IMR-90 (cell line): ENCODE measurements around the gene OR6K3.
"Not testable (repeated sequence)": the region's sequence is repeated elsewhere in the genome, so short reads cannot be mapped to it uniquely, and the experiment has no call there.

Experiments used
- CEBPB ChIP-seq: IDR thresholded peaks from 2 replicates; pipeline ENCODE4 v1.6.1; 2012; ENCODE audit warnings: low read depth, low read length, improper control_type of control experiment
- CTCF ChIP-seq: conservative IDR thresholded peaks from 2 replicates; pipeline ENCODE4 v1.5.1; 2012; ENCODE audit warnings: mild to moderate bottlenecking, low read depth, low read length, improper control_type of control experiment
- FOS ChIP-seq: fragments of 150-350 bp; IDR thresholded peaks from 2 replicates; pipeline ENCODE4 v1.6.1; 2016; ENCODE audit warnings: low read depth, low read length
- MAFK ChIP-seq: IDR thresholded peaks from 2 replicates; pipeline ENCODE4 v1.6.1; 2012; ENCODE audit warnings: low read depth, low read length, improper control_type of control experiment
- MXI1 ChIP-seq: IDR thresholded peaks from 2 replicates; pipeline ENCODE4 v1.6.1; 2012; ENCODE audit warnings: low read depth, mild to moderate bottlenecking, low read length, moderate library complexity, borderline replicate concordance
- POLR2A ChIP-seq: IDR thresholded peaks from 2 replicates; pipeline ENCODE4 v1.6.1; 2012; ENCODE audit warnings: mild to moderate bottlenecking, low read depth, low read length
- RAD21 ChIP-seq: IDR thresholded peaks from 2 replicates; pipeline ENCODE4 v1.6.1; 2012; ENCODE audit warnings: low read length, improper control_type of control experiment
- RCOR1 ChIP-seq: IDR thresholded peaks from 2 replicates; pipeline ENCODE4 v1.6.1; 2012; ENCODE audit warnings: mild to moderate bottlenecking, low read length, improper control_type of control experiment; ENCODE audit not compliant: insufficient replicate concordance
- RFX5 ChIP-seq: IDR thresholded peaks from 2 replicates; pipeline ENCODE4 v1.8.0; 2012; ENCODE audit warnings: low read depth, mild to moderate bottlenecking, low read length, moderate library complexity
- SMC3 ChIP-seq: fragments of 150-350 bp; IDR thresholded peaks from 2 replicates; pipeline ENCODE4 v1.6.1; 2016; ENCODE audit warnings: low read depth, mild to moderate bottlenecking, antibody characterized with exemption, low read length, moderate library complexity
- USF2 ChIP-seq: fragments of 150-350 bp; IDR thresholded peaks from 2 replicates; pipeline ENCODE4 v1.6.1; 2017; ENCODE audit warnings: mild to moderate bottlenecking, antibody characterized with exemption, low read length, low read depth

DNA sequence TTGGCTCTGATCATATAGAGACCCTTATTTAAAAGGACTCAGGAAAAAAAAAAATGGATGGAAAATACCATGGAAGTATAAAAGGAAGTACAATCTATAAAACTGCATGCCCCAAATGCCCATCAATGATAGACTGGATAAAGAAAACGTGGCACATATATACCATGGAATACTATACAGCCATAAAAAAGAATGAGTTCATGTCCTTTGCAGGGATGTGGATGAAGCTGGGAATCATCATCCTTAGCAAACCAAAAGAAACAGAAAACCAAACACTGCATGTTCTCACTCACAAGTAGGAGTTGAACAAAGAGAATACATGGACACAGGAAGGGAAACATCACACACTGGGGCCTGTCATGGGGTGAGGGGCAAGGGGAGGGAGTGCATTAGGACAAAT, 29.4 kb downstream of the OR6K3 start:
- TF ChIP-seq CTCF, FOS, MAFK, POLR2A, CEBPB, MXI1, RAD21, SMC3, RCOR1, RFX5, USF2: not testable (repeated sequence)
